DOHH2 (cell line): Measurements from ENCODE around the gene GALNT9.

Experiments
- H3F3A ChIP-seq: fragments of 200-600 bp; sonication (generic), shearing (Covaris generic); 2 replicates; pipeline ENCODE4 v1.6.0; 2016; ENCODE audit warnings: antibody characterized with exemption, mild to moderate bottlenecking; ENCODE audit not compliant: control insufficient read depth, insufficient read depth
- H3K27ac ChIP-seq: fragments of 200-600 bp; sonication (generic); 2 replicates; pipeline ENCODE4 v1.5.1; 2014; ENCODE audit warnings: low read depth, mild to moderate bottlenecking, low read length, moderate library complexity
- H3K27me3 ChIP-seq: fragments of 200-600 bp; sonication (generic); 2 replicates; pipeline ENCODE4 v1.6.1; 2014; ENCODE audit warnings: mild to moderate bottlenecking, low read length, mixed read lengths; ENCODE audit not compliant: control insufficient read depth
- H3K36me3 ChIP-seq: fragments of 200-600 bp; sonication (generic); 2 replicates; pipeline ENCODE4 v1.6.1; 2014; ENCODE audit warnings: mild to moderate bottlenecking, low read length, moderate library complexity, mixed read lengths; ENCODE audit not compliant: control insufficient read depth
- H3K4me1 ChIP-seq: fragments of 200-600 bp; sonication (generic); 2 replicates; pipeline ENCODE4 v1.6.1; 2014; ENCODE audit warnings: mild to moderate bottlenecking, low read length, mixed read lengths; ENCODE audit not compliant: control insufficient read depth
- H3K4me2 ChIP-seq: fragments of 200-600 bp; sonication (generic); 2 replicates; pipeline ENCODE4 v1.6.0; 2014; ENCODE audit warnings: mild to moderate bottlenecking, low read length, moderate library complexity
- H3K4me3 ChIP-seq: fragments of 200-600 bp; sonication (generic); 2 replicates; pipeline ENCODE4 v1.5.1; 2014; ENCODE audit warnings: mild to moderate bottlenecking, low read length, mixed read lengths
- H3K79me2 ChIP-seq: fragments of 200-600 bp; sonication (generic); 2 replicates; pipeline ENCODE4 v1.6.1; 2014; ENCODE audit warnings: mild to moderate bottlenecking, low read length, mixed read lengths; ENCODE audit not compliant: control insufficient read depth
- H3K9me2 ChIP-seq: fragments of 200-600 bp; sonication (generic); replicated peaks from 2 replicates; pipeline ENCODE4 v1.6.1; 2014; ENCODE audit warnings: mild to moderate bottlenecking, low read length, mixed read lengths; ENCODE audit not compliant: control insufficient read depth
- H3K9me3 ChIP-seq: fragments of 200-600 bp; sonication (generic); 2 replicates; pipeline ENCODE4 v1.6.1; 2014; ENCODE audit warnings: antibody characterized with exemption, low read length, mixed read lengths; ENCODE audit not compliant: control insufficient read depth, insufficient read depth
- H4K20me1 ChIP-seq: fragments of 200-600 bp; sonication (generic); 2 replicates; pipeline ENCODE4 v1.6.0; 2014; ENCODE audit warnings: low read depth, mild to moderate bottlenecking, antibody characterized with exemption, low read length, moderate library complexity; ENCODE audit not compliant: control insufficient read depth, insufficient read depth
- CTCF ChIP-seq: fragments of 200-600 bp; sonication (generic); IDR thresholded peaks from one replicate; pipeline ENCODE4 v1.5.1; 2014; ENCODE audit warnings: antibody characterized with exemption, mild to moderate bottlenecking, low read depth, low read length; ENCODE audit not compliant: poor library complexity, severe bottlenecking
- EZH2phosphoT487 ChIP-seq: fragments of 200-600 bp; sonication (generic); IDR thresholded peaks from 2 replicates; pipeline ENCODE4 v1.6.1; 2017; ENCODE audit warnings: borderline replicate concordance, mild to moderate bottlenecking, antibody characterized with exemption, low read length, moderate library complexity, mixed read lengths

GALNT9 gene

GRCh38 chr12:132167611-132168310 lies 161.6 kb downstream of the GALNT9 start:
- no peak overlapping the region for H3K27ac ChIP-seq
- H3K36me3 ChIP-seq = no peaks in the 10 kb centered on the region
- no peak overlapping the region for H3K4me3 ChIP-seq
- peaks cover 9% of the 10 kb centered on the region; the same call in 1 of the 2 replicates for H3K9me3 ChIP-seq
- TF ChIP-seq EZH2phosphoT487 (no peak), CTCF (no peak)
- no peaks in the 10 kb centered on the region for H3K79me2 ChIP-seq
- no peaks in the 10 kb centered on the region; the same call in 1 of the 2 replicates for H3F3A ChIP-seq
- no peaks in the 10 kb centered on the region for H3K4me1 ChIP-seq
- no peaks in the 10 kb centered on the region; the same call in 1 of the 2 replicates for H3K27me3 ChIP-seq
- no peaks in the 10 kb centered on the region for H4K20me1 ChIP-seq
- no peaks in the 10 kb centered on the region for H3K9me2 ChIP-seq
- H3K4me2 ChIP-seq = no peak overlapping the region

GRCh38 chr12:132166801-132167591 lies 162.4 kb downstream of the GALNT9 start:
- no peaks in the 10 kb centered on the region for H4K20me1 ChIP-seq
- H3K4me1 ChIP-seq = no peaks in the 10 kb centered on the region
- H3F3A ChIP-seq = no peaks in the 10 kb centered on the region; the same call in 1 of the 2 replicates
- H3K4me2 ChIP-seq = no peak overlapping the region
- no peaks in the 10 kb centered on the region for H3K79me2 ChIP-seq
- H3K27me3 ChIP-seq = no peaks in the 10 kb centered on the region
- no peak overlapping the region for H3K27ac ChIP-seq
- no peak for TF ChIP-seq CTCF
- no peaks in the 10 kb centered on the region for H3K36me3 ChIP-seq
- no peaks in the 10 kb centered on the region for H3K9me2 ChIP-seq
- no peak overlapping the region for H3K4me3 ChIP-seq
- H3K9me3 ChIP-seq = peaks cover 9% of the 10 kb centered on the region; the same call in 1 of the 2 replicates

GRCh38 chr12:132166093-132166492 lies 163.3 kb downstream of the GALNT9 start:
- Histone ChIP-seq H3K27ac (no peak overlapping the region), H3K79me2 (no peaks in the 10 kb centered on the region), H3K9me2 (no peaks in the 10 kb centered on the region), H3K4me1 (no peaks in the 10 kb centered on the region), H3F3A (no peaks in the 10 kb centered on the region; the same call in 1 of the 2 replicates), H4K20me1 (no peaks in the 10 kb centered on the region), H3K9me3 (peaks cover 9% of the 10 kb centered on the region; the same call in 1 of the 2 replicates), H3K27me3 (no peaks in the 10 kb centered on the region), H3K36me3 (no peaks in the 10 kb centered on the region), H3K4me2 (no peak overlapping the region), H3K4me3 (no peak overlapping the region)
- TF ChIP-seq CTCF (no peak), EZH2phosphoT487 (no peak)
